ENCODE results near the gene NEK7.
"Not testable (repeated sequence)": the region's sequence is repeated elsewhere in the genome, so short reads cannot be mapped to it uniquely, and the experiment has no call there.

Gene NEK7

GRCh38 chr1:198290089-198290683 is 133.4 kb downstream of the NEK7 start:
- no peak for DNase-seq (ENCODE audit: low read depth in 2 of 2)

- DNase-seq (ENCODE audit: low read depth in 2 of 2), result no peak
These were observed 134.2 kb downstream of the NEK7 start for GRCh38 chr1:198291036-198291435.

- DNase-seq (ENCODE audit: low read depth in 2 of 2), result no peak
These were observed 135.1 kb downstream of the NEK7 start for GRCh38 chr1:198291924-198292323.

DNA sequence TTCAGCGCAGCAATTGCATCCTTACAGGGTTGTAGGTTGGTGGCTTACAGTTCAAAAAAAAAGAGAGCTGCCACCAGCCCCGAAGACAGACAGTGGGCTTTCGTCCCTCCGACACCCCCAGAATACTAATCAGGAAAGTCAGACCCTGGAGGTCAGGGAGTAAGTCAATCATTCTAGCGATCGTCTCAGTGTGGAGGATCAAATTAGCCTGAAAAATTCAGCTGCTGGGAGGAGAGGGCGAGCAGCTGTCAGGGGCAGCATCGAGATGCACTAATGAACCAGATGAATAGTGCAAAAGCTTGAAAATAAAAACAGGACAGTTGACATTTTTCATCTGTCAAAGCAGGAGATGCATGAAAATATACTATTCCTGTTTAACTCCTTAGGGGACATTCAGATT is 138.4 kb downstream of the NEK7 start:
- DNase-seq (ENCODE audit: low read depth in 2 of 2), result no peak

- no peak for DNase-seq (ENCODE audit: low read depth in 2 of 2)
These were observed 139.2 kb downstream of the NEK7 start for GRCh38 chr1:198295971-198296370.

DNA sequence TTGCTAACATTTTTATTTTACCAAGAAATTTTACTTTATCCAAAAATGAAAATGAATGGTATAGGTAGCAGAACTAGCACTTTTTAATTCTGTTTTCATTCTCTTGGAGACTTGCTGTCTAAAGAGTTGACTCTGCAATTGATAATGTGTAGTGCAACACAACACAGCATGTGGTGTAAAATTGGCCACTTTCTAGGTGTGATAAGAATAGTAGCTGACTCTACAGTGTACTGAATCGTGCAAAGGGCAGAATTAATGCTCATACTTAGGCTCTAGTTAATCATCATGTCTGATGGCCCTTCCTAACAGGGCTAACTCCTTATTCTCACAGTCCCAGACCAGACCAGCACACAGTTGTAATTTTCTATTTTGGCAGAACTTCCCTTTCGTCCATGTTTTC is 140.5 kb downstream of the NEK7 start:
- no peak for DNase-seq (ENCODE audit: low read depth in 2 of 2)

DNA sequence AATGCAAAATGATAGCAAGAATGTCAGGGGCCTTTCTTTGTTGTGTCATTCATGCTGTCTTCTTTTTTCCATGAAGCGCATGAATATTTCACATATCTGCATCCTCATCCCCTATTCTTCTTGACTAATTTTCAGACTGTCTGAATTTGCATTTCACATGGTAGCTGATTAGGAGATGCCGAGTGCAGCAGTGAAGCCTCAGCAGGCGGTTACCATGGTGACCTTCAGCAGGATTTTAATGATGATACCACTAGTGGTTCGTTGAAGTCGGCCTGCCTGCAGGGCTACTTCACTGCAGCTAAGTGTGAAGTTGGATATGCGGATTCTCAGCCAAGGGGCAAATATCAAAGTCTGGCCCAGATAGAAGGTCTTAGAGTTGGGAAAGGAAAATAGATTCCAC is 141.8 kb downstream of the NEK7 start:
- no peak for DNase-seq (ENCODE audit: low read depth in 2 of 2)

DNA sequence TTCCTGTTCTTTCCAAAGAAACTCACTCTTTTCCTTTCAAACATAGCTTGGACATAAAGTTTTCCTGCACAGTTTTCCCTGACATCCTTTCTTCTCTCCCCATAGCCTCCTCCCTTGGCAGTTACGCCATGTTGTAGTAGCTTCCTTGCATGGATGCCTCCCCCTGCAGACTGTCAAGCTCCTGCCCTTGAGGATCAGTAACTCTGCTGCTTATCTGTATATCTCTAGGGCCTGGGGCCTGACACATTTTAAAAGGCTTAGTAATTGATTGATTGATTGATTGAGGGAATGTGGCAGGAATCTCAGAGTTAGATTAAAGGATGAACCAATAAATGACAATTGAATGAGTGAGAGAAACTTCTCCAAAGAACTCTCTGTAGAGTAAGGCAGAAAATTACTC is 143.7 kb downstream of the NEK7 start:
- DNase-seq (ENCODE audit: low read depth in 2 of 2), result no peak

- no peak for DNase-seq (ENCODE audit: low read depth in 2 of 2)
These were observed 147.6 kb downstream of the NEK7 start for GRCh38 chr1:198304431-198304830.

GRCh38 chr1:198314817-198315216 is 158.0 kb downstream of the NEK7 start:
- DNase-seq (ENCODE audit: low read depth in 2 of 2), result not testable (repeated sequence)

- not testable (repeated sequence) for DNase-seq (ENCODE audit: low read depth in 2 of 2)
These were observed 158.5 kb downstream of the NEK7 start for GRCh38 chr1:198315331-198315730.

DNA sequence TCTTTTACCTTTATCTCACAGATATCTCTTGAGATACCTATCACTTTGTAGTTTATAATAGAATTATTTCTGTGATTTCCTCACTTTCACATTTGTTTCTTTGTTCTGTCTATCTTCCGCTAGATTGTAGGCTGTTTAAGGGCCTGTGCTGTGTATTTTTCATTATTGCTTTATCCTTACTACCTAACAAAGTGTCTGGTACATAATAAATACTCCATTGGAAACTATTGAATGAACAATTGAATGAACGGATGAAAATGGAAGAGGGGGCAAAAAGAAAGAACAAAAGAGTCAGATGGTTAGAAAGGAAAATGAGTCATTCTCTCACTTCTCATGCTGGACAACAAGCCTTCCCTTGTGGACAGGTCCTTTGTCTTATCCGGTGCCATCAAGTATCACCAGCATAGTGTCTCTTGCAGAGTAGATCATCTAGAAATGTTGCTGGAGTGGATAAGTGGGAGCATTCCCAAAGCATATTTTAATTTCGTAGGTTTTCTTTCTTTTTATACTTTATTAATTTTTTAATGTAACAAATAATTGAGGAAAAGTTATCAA is 159.8 kb downstream of the NEK7 start:
- no peak for DNase-seq (ENCODE audit: low read depth in 2 of 2)

DNA sequence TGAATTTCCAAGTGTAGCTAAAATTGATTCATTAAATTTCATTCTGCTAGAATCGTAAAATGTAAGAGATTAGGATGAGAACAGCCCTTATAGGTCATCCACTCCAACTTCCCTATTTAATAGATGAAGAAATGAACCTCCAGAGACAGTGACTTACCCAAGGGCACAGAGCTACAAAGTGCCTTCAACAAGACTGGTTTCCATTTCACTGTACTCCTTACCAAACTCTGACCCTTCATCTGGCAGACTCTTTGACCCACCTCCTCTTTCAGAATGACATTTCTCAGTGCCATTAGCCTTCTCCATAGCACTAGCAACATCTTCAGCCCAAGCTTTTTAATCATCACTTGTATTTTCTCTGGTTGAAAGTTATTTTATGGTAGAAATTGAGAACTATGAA is 161.3 kb downstream of the NEK7 start:
- DNase-seq (ENCODE audit: low read depth in 2 of 2), result no peak

GRCh38 chr1:198320759-198321158 is 164.0 kb downstream of the NEK7 start:
- DNase-seq (ENCODE audit: low read depth in 2 of 2), result no peak

DNA sequence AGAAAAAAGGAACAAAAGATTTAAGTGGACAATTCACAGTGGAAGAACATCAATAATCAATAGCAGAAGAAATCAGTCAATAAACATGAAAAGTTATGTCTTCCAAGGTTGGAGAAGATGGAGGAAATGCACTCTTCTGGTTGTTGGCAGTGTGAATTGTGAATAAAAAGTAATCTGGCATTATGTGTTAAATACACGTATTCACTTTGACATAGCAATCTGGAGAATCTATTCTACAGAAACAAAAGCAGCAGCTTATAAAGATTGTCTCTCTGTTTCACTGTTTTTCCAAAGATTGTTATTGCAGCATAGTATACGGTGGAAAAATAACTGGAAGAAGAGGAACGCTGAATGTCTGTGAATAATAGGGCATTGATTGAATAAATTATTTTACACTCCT is 169.4 kb downstream of the NEK7 start:
- DNase-seq (ENCODE audit: low read depth in 2 of 2), result no peak

DNA sequence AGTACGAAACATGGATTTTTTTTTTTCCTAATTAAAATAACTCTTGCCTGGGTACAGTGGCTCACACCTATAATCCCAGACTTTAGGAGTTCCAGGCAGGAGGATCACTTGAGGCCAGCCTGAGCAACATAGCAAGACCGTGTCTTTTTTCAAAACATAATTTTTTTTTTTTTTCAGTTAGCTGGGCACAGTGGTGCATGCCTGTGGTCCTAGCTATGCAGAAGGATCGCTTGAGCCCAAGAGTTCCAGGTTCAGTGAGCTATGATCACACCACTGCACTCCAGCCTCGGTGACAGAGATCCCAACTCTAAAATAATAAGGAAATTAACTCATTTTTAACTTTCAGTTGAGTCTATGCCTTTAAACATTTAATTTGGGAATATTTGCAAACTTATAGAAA is 170.1 kb downstream of the NEK7 start:
- no peak for DNase-seq (ENCODE audit: low read depth in 2 of 2)

DNA sequence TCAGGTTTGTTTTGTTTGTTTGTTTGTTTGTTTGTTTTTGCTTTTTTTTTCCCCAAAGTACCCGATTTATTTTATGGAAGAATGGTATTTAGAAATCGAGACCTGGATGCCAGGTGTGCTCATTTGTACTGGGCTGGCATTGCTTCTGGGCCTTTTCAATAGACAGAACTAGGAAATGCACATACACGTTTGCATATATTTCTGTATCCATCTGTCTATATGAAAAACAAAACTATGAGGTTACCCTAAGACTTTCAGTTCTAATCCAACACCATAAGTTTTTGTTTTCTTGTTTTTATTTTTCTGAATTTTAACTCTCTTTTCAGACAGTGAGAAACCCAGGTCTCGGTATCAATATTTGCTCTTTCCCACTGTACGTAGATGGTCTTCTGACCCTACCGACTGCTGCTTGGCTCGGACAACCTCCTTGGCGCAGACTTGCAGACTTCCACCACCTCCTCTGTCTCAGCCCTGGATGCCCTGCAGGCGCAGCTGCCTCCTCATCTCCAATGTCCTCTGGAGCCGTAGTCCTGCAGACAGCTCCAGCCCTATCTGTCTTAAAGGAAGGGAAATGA is 171.7 kb downstream of the NEK7 start:
- no peak for DNase-seq (ENCODE audit: low read depth in 2 of 2)

GRCh38 chr1:198330982-198331615 is 174.3 kb downstream of the NEK7 start:
- DNase-seq (ENCODE audit: low read depth in 2 of 2), result no peak

- no peak for DNase-seq (ENCODE audit: low read depth in 2 of 2)
These were observed 176.9 kb downstream of the NEK7 start for GRCh38 chr1:198333744-198334143.

- DNase-seq (ENCODE audit: low read depth in 2 of 2), result no peak
These were observed 178.9 kb downstream of the NEK7 start for GRCh38 chr1:198335663-198336062.

GRCh38 chr1:198337886-198338285 is 181.1 kb downstream of the NEK7 start:
- DNase-seq (ENCODE audit: low read depth in 2 of 2), result no peak

DNA sequence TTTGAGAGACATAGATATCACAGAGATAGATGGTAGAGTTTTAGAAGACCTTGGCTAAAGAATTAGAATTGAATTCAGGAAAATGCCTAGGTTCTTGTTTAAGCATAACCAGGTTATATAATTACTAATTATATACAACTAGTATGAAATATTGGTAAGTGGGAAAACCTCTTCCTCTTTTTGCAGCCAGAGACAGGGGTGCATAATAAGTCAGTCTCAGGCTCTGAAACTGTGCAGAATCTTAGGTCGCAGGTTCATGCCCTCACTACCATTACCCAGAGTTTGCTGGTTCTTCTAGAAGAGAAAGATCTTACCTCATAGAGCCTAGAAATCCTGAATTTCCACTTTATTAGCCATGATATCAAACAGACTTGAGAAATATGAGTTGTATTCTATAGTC is 183.3 kb downstream of the NEK7 start:
- DNase-seq (ENCODE audit: low read depth in 2 of 2), result no peak

DNA sequence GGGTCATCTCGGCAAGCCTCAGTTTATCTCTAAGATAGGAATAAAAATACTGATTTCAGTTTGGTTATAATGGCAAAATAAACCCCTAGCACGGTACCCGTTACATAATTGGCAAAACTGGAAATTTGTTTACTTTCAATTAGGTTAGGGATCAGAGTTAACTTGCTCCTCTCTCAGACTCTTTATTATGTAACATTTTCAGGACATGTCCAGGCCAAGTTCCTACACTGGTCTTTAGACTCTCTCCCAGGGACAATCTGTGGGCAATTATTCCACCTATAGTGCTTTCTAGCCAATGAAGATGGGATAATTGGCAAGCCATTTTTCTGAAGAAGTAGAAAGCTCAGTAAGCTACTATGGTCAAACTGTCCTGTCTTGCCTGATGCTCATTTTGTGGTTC is 189.4 kb downstream of the NEK7 start:
- no peak for DNase-seq (ENCODE audit: low read depth in 2 of 2)
